ENCODE results near the gene ERMARD.

Gene ERMARD

DNA sequence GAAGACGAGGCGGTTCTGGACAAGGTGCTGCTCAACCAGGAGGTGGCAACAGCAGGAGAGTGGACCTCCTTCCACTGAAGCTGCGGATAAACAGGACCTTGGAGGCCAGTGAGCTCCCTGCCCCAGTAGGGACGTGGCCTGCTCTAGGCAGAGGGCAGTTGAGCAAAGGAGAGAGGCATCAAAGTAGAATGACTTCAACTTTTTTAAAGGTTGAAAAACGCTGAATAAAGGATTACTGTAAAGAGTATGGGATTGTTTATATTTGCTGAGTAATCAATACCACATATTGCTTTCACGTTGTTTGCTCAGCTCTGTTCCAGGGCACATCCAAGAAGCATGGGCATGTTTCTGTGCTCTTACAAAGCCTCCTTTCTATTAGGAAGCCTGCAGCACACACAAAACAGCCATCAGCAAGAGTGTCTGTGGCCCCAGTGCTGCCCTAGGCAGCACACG, 48.1 kb downstream of the ERMARD start:
- no peak overlapping the region for H3K27ac ChIP-seq

DNA sequence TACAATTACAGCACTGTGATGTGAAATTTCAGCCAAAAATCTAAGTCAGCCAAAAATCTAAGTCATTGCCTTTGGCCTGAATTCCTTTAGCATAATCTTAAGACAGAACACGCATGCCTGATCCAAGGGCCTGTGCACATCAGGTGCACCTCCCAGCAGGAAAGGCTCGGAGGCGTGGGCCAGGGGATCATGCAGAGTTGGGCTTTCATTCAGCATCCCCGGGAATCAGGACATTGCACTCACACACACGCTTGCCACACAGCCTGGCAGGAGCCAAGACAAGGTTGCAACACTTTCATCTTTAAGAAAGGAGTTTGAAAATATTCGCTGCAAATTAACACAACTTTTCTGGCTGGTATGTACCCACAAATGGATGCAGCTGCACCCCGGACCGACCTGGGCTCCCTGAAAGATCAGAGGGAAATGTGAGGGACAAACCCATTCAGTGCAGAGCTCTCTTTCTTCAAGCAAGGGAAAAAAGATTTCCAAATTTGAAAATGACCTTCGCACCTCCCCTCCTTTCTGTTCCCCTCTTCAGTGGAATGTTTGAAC, 48.8 kb downstream of the ERMARD start:
- Histone ChIP-seq H3K4me3 (no peak overlapping the region), H3K27ac (no peak overlapping the region)

More for the DNA sequence above, 48.1 kb downstream of the ERMARD start:
- no peak overlapping the region for H3K4me3 ChIP-seq

DNA sequence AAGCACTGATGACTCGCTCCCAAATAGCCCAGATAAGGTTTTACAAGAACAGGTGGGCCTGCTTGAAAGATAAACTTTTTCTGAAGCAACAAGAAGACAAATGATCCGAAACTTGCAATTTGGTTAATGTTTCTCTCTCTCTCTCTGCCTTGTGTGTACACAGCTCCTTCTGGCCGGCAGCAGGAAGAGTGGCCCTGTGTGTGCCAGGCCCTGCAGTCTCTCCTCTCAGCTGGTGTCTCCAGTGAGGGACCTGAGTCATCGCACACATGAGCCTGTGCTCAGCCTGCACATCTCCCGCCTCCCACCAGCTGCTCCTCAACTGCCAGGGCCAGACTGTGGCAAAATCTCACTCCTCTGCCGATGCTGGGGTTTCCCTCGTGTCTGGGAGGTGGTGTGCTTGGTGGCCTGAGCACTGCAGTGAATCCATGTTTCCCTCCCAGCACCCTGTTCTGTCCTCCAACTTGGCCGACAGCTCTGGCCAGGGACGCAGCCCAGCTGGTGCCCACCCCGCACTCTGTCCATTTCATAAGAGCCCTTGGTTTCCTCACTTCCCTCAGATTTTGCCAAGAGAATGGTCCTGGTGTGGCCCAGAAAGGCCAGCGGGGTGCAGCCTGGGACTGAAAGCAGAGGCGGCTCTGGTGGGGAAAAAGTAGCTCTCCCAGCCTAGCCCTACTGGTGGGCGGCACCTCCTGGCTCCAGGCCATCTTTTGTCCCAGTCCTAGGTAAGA, 49.4 kb downstream of the ERMARD start:
- no peak overlapping the region for H3K27ac ChIP-seq
- no peak overlapping the region for H3K4me3 ChIP-seq

DNA sequence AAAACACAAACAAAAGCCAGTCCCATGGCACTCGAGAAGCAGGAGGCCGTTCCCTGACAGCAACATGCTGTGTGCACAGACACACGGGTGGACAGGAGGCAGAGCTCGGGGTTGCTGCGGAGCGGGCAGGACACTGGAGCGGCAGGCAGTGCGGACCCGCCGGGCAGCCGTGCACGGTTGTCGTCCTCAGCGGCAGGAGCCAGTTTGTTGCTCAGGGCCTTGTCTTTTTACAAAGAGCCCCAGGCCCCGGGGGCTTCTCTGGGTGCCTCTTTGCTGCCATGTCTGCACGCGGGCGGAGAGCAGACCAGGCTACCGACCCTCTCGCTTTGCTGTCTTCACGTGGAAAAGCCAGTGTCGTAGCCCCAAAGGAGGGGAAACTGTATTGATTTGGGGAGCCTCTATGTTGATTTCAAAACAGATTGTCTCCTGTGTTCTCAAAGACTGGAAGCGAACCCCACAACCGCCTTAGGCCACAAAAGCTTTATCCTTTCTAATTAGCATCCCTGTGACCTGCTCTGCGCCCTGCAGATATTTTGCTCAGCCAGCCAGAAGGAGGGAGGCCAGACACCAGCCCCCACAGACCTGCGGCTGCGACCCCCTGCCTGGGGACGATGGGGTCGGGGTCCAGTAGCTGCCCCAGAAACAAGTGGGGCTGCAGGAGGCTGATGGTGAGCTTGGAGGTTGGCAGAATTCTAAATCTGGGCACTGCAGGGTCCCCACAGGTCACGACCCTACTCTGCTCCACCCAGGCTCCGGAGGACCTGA, 50.2 kb downstream of the ERMARD start:
- Histone ChIP-seq H3K27ac (no peak overlapping the region), H3K4me3 (no peak overlapping the region)

DNA sequence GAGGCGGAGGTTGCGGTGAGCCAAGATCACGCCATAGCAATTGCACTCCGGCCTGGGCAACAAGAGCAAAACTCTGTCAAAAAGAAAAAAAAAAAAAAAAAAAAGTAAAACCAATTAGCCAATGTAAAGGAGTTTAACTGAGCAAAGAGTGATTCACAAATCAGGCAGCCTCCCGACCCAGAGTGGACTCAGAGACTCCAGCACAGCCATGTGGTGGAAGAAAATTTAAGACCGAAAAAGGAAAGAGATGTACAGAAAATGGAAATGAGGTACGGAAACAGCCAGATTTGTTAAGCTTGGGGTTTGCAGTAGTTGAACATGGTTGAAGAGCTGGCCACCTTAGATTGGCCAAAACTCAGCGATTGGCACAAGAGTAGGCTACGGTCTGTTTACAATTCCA, 51.4 kb downstream of the ERMARD start:
- no peak overlapping the region for H3K4me3 ChIP-seq

DNA sequence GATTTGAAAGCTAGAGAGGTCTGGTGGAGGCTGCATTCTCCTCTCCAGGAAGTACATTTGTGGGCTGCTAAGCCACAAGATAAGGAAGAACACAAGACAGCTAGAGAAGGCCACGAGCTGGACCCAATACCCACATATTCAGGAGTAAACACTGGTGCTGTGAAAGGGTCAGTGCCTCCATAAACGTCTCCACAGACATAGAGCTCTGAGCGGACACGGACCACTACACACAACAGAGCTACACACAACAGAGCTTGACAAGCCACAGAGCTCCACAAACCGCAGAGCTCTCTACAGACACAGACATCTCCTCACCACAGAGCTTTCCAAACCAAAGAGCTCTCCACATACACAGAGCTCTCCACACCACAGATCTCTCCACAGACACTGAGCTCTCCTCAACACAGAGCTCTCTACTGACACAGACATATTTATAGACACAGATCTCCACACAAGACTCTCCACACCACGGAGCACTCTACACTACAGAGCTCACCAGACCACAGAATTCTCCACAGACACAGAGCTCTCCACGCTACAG, 51.9 kb downstream of the ERMARD start:
- H3K4me3 ChIP-seq = no peak overlapping the region
- no peak overlapping the region for H3K27ac ChIP-seq

More for the DNA sequence above, 51.4 kb downstream of the ERMARD start:
- no peak overlapping the region for H3K27ac ChIP-seq

DNA sequence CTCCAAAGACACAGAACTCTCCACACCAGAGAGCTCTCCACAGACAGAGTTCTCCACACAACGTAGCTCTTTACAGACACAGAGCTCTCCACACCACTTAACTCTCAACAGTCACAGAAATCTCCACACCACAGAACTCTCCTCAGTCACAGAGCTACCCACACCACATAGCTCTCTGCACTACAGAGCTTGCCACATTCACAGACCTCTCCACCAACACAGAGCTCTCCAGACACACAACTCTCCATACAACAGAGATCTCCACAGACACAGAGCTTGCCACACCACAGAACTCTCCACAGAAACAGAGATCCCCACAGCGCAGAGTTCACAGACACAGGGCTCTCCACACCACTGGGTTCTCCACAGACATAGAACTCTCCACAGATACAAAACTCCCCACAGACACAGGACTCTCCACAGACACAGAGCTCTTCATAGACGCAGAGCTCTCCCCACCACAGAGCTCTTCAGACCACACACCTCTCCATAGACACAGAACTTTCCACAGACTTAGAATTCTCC, 52.5 kb downstream of the ERMARD start:
- no peak overlapping the region for H3K4me3 ChIP-seq
- no peak overlapping the region for H3K27ac ChIP-seq

DNA sequence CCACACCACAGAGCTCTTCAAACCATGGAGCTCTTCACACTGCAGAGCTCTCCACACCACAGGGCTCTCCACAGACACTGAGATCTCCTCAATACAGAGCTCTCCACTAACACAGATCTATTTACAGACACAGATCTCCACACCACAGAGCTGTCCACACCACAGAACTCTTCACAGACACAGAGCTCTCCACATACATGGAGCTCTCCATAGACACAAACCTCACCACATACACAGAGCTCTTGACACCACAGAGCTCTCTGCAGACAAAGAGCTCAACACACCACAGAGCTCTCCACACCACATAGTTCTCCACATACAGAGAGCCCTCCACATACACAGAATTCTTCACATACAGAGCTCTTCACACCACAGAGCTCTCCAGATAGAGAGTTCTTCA, 53.0 kb downstream of the ERMARD start:
- Histone ChIP-seq H3K4me3 (no peak overlapping the region), H3K27ac (no peak overlapping the region)

DNA sequence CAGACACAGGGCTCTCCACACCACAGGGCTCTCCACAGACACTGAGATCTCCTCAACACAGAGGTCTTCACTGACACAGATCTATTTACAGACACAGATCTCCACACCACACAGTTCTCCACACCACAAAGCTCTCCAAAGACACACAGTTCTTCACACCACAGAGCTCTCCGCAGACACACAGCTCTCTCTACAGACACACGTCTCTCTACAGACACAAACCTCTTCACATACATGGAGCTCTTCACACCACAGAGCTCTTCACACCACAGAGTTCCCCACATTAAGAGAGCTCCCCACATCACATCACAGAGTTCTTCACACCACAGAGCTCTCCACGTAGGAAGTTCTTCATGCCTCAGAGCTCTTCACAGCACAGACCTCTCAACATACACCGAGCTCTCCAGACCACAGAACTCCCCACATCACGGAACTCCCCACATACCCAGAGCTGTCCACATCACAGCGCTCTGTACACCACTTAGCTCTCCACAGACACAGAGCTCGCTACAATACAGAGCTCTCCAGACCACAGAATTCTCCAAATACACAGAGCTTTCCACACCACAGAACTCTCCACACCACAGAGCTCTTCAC, 53.9 kb downstream of the ERMARD start:
- H3K4me3 ChIP-seq = no peak overlapping the region
- no peak overlapping the region for H3K27ac ChIP-seq

DNA sequence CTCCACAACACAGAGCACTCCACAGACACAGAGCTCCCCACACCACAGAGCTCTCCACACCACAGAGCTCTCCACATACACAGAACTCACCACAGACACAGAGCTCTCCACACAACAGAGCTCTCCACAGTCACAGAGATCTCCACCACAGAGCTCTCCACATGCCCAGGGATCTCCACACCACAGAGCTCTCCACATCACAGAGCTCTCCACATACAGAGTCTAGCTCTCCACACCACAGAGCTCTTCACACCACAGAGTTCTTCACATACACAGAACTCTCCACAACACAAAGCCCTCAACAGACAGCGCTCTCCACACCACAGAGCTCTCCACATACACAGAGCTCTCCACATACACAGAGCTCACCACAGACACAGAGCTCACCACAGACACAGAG, 55.3 kb downstream of the ERMARD start:
- Histone ChIP-seq H3K4me3 (no peak overlapping the region), H3K27ac (no peak overlapping the region)

DNA sequence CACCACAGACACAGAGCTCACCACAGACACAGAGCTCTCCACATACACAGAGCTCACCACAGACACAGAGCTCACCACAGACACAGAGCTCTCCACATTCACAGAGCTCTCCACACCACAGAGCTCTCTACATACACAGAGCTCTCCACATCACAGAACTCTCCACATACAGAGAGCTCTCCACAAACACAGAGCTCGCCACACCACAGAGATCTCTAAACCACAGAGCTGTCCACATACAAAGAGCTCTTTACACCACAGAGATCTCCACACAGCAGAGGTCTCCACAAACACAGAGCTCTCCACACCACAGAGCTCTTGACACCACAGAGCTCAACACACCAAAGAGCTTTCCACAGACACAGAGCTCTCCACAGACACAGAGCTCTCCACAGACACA, 55.8 kb downstream of the ERMARD start:
- Histone ChIP-seq H3K4me3 (no peak overlapping the region), H3K27ac (no peak overlapping the region)

DNA sequence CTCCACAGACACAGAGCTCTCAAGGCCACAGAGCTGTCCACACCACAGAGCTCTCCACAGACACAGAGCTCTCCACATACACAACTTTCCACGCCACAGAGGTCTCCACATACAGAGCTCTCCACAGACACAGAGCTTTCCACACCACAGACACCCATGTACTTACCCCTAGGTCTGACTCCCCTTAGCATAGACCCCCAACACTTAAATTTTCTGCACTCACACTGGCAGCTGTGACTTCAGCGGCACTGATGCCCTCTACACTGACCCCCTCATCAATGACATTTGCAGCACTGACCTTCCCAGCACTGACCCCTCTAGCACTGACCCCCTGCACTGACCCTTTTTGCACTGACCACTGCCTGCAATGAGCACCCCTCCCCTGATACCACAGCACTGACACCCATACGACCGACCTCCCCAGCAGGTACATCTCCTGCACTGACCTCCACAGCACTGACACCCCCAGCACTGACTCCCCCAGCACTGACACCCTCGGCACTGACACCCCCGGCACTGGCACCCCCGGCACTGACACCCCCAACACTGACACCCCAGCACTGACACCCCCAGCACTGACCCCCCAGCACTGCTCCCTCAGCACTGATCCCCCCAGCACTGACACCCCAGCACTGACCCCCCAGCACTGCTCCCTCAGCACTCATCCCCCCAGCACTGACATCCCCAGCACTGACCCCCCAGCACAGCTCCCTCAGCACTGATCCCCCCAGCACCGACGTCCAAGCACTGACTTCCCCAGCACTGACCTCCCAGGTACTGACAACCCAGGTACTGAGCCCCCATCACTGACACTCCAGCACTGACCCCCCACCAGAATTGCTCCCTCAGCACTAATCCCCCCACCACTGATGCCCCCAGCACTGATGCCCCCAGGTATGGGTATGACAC, 56.5 kb downstream of the ERMARD start:
- Histone ChIP-seq H3K27ac (no peak overlapping the region), H3K4me3 (no peak overlapping the region)

DNA sequence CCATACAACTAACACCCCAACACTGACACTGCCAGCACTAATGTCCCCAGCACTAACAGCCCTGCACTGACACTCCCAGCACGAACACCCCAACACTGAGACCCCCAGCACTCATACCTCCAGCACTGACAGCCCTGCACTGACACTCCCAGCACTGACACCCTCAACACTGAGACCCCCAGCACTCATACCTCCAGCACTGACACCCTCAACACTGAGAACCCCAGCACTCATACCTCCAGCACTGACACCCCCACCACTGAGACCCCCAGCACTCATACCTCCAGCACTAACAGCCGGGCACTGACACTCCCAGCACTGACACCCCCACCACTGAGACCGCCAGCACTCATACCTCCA, 57.2 kb downstream of the ERMARD start:
- Histone ChIP-seq H3K27ac (no peak overlapping the region), H3K4me3 (no peak overlapping the region)

DNA sequence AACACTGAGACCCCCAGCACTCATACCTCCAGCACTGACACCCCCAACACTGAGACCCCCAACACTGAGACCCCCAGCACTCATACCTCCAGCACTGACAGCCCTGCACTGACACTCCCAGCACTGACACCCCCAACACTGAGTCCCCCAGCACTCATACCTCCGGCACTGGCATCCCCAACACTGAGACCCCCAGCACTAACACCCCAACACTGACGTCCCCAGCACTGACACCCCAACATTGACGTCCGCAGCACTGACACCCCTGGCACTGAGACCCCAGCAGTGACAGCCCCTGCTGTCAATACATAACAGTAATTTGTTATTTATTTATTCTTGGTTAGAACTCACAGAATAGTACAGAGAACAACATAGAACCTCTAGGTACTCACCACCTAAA, 58.0 kb downstream of the ERMARD start:
- no peak overlapping the region for H3K4me3 ChIP-seq
- H3K27ac ChIP-seq = no peak overlapping the region

DNA sequence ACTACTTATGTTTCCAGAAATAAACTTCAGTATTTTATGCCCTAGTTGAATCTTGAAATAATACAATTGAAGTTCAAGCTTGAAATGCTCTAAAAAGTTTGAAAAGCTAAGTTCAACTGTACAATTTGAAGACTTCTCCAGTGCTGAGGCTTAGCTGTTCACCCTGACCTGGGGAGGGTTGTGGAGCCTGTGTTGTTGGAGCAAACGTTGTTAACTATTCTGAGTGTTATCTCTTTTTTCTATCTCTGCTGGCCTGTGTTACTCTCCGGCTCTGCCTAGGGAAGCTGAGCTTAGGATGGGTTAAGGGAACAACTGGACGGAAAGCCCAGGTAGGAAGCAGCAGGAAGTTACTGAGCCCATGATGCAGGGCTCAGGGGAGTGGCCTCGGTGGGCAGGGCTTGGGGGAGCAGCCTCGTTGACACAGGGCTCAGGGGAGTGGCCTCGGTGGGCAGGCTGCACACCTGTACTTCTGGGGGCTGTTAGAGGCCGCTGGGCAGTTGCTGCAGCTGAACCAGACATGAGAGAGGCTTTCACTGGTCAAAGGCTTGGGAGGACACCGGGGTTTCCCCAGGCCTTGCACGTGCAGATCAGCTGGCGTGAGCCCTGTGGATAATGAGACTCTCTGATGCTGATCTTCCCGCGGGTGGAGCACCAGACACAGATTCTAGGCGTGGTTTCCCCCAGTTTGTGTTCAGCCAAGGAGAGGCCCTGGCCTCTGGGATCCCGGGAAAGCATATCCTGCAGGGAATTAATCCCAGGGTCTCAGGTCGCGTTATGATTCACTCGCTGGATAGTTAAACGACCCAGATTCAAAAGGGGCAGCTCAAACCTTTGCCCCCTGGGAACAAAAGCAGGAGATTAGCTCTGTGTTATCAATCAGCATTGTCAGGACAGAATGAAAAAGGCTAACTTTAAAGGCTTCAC, 58.9 kb downstream of the ERMARD start:
- Histone ChIP-seq H3K27ac (no peak overlapping the region), H3K4me3 (no peak overlapping the region)

DNA sequence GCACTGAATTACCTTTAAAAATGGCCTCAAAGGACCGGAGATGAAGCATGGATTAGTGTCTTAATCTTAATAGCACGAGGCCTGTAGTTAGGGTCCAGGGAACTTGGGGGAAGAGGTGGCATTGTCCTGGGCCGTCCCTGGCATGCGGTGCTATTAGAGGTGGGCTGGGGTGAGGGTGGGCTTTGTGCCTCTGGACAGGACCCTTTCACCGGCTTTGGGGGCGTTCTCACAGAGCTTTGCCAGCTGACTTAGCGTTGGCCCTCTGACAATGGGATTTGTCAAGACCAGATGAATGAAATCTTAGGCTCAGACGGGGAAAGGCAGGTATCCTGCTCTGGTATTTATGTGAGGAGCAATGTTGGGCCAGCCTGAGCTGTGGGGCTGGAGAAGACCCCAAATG, 59.6 kb downstream of the ERMARD start:
- H3K4me3 ChIP-seq = no peak overlapping the region

DNA sequence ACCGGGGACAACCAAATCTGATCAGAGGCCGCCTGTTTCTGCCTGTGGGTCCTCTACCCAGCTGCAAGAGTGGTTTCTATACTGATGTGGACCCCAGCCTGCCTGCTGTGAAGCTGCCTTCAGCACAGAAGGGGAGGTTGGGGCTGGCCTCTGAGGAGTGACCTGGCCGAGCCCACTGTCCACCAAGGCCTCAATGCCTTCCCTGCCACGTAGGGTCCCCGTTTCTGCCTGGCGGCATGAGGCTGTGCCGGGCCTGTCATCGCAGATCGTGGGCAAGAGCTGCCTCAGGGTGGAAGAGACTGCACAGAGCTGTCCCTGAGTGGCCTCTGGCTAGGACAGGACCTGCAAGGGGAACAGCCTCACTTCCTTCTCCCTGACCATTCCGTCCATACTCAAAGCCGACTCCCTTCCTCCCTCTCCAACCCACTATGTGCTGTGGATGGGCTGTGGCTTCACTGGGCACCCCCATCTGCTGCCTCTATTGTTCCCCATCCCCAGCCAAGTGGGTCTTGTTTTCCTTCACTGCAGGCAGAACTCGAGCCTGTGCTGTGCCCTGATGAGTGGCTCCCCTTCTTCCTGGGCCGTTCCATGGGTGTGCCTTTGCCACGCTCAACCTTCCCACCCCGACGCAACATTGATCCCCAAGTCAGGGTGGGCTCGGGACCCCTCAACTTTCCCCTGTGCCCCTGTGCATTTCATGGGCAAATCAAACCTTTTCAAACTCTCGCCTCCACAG, 60.3 kb downstream of the ERMARD start:
- Histone ChIP-seq H3K27ac (no peak overlapping the region), H3K4me3 (no peak overlapping the region)

More for the DNA sequence above, 59.6 kb downstream of the ERMARD start:
- H3K27ac ChIP-seq = no peak overlapping the region

DNA sequence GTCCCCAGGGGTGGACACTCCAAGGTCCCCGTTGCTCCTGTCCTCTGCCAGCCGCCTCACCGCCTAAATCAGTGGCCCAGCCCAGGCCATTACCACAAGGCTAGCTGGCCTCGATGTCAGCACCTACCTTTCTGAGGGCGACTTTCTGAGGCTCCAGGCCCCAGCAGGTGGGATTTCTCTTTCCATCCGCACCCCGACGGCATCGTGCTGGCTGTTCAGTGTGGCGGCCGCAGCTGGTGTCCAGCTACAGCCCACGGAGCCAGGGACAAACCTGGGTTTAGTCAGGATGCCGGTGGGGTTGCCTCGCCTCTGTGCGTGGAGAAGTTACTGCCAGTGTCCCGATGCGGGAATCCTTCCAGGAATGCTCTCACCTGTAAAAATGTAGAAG, 60.8 kb downstream of the ERMARD start:
- no peak overlapping the region for H3K4me3 ChIP-seq
- H3K27ac ChIP-seq = no peak overlapping the region

All from skin epidermis (tissue), 12 donors.